Aorta (tissue), 5 donors: Measurements from ENCODE around the gene ZNF775. TPM values are rescaled to one million over a fixed set of nuclear protein-coding genes. Genes with fewer than 3 reads are reported as not detected.
"Not testable (repeated sequence)": the region's sequence is repeated elsewhere in the genome, so short reads cannot be mapped to it uniquely, and the experiment has no call there.

Source experiments
- ATAC-seq: fragments of 200-7000 bp; cut with Tn5 transposase; one replicate; pipeline ENCODE4 v1.9.1; 2022; ENCODE audit warnings: moderate library complexity; ENCODE audit not compliant: low FRiP score
- DNase-seq, 2 donors: peaks; one replicate each; pipeline ENCODE4 v3.0.0-alpha.2; 2020
- H3K27ac ChIP-seq, 2 donors: one replicate each; pipeline ENCODE4 v1.5.1; 2013; ENCODE audit warnings: low read length in 2 of 2, mild to moderate bottlenecking in 2 of 2, moderate library complexity in 2 of 2, control low read depth in 1 of 2, inconsistent platforms in 1 of 2, low read depth in 1 of 2
- H3K27me3 ChIP-seq, 2 donors: one replicate each; pipeline ENCODE4 v1.6.1; 2013; ENCODE audit warnings: control low read depth in 1 of 2, low read length in 1 of 2, mild to moderate bottlenecking in 1 of 2, moderate library complexity in 1 of 2; ENCODE audit not compliant: insufficient read depth in 2 of 2, control insufficient read depth in 1 of 2
- H3K36me3 ChIP-seq, 2 donors: one replicate each; pipeline ENCODE4 v1.6.1; 2013; ENCODE audit warnings: control low read depth in 1 of 2, low read length in 1 of 2, mild to moderate bottlenecking in 1 of 2; ENCODE audit not compliant: insufficient read depth in 2 of 2, control insufficient read depth in 1 of 2
- H3K4me1 ChIP-seq, 2 donors: one replicate each; pipeline ENCODE4 v1.6.1; 2013; ENCODE audit warnings: low read length in 2 of 2, control low read depth in 1 of 2, mild to moderate bottlenecking in 1 of 2, moderate library complexity in 1 of 2; ENCODE audit not compliant: insufficient read depth in 2 of 2, control insufficient read depth in 1 of 2
- H3K4me3 ChIP-seq, 2 donors: one replicate each; pipeline ENCODE4 v1.5.1; 2013; ENCODE audit warnings: low read length in 2 of 2, control low read depth in 1 of 2, mild to moderate bottlenecking in 1 of 2
- H3K9me3 ChIP-seq: one replicate; pipeline ENCODE4 v1.6.1; 2013; ENCODE audit warnings: mild to moderate bottlenecking, low read length; ENCODE audit not compliant: control insufficient read depth
- WGBS, 2 donors: extraction: QIAGEN DNeasy Blood & Tissue Kit; methylation state at CpG; one replicate each; pipeline ENCODE4 v1.1.7; 2013; 5-methylcytosine and 5-hydroxymethylcytosine counted together
- intact Hi-C, 2 donors: fragments of 100-400 bp; cut with DNase I; formaldehyde crosslinking; loops; one replicate each; pipeline versions ENCODE4 v1.14.2 to v1.15.0; 2022
- polyA plus RNA-seq, 2 donors: library from polyadenylated mRNA; stranded (reverse); fragments of 200-250 nt; gene quantifications; one replicate each; pipeline ENCODE4 v1.2.3, GENCODE V29; 2013
- total RNA-seq, 2 donors: library from RNA; stranded (reverse); fragmentation: NEBNext Ultra II Directional; extraction: Animal tissue kit (Norgen Biotek cat#: 25700); gene quantifications; one replicate each; pipeline ENCODE4 v1.2.1, GENCODE V29; 2021
- donor health status: healthy with polysubstance abuse.
- donor health status: Bipolar disorder and iron deficiency.
- donor health status: DM: no; HTN: no; CAD: no.
- donor health status: DM: no; HTN: no; CAD: no.
- donor health status: DM: yes; HTN: yes; CAD: no.

The ZNF775 gene
- total and polyA plus RNA-seq, 4 donors = 1.9 to 6.4 (median 3.3) TPM

- Histone ChIP-seq H3K4me1 (no peaks in the 10 kb centered on the region), H3K4me3 (no peak overlapping the region), H3K27ac (no peak overlapping the region), H3K36me3 (no peaks in the 10 kb centered on the region), H3K9me3 (no peaks in the 10 kb centered on the region), H3K27me3 (no peaks in the 10 kb centered on the region)
- intact Hi-C loops = loop anchor here in 1 of 2 donors (10.0 kb wide), 1 partner anchor 97 kb away; no protein-coding TSS in a partner anchor
- DNase-seq (no peak), ATAC-seq (no peak)
- 90 to 92% methylated on average over 19 to 20 of the region's 20 CpGs for WGBS, 2 donors
Observed at GRCh38 chr7:150382123-150382843, 3.2 kb downstream of the ZNF775 start.

- intact Hi-C loops = loop anchor here in 1 of 2 donors (10.0 kb wide), 1 partner anchor 98 kb away; no protein-coding TSS in a partner anchor
- Histone ChIP-seq H3K4me3 (no peak overlapping the region), H3K27me3 (no peaks in the 10 kb centered on the region), H3K4me1 (no peaks in the 10 kb centered on the region), H3K27ac (no peak overlapping the region), H3K9me3 (no peaks in the 10 kb centered on the region), H3K36me3 (no peaks in the 10 kb centered on the region)
- ATAC-seq (no peak), DNase-seq (no peak)
- 72% methylated on average over 4 of the region's 4 CpGs for WGBS, 2 donors
Observed at GRCh38 chr7:150382844-150383225, 3.7 kb downstream of the ZNF775 start.

GRCh38 chr7:150383710-150384397 lies 4.7 kb downstream of the ZNF775 start:
- intact Hi-C loops = loop anchor here in 1 of 2 donors (10.0 kb wide), 1 partner anchor 99 kb away; no protein-coding TSS in a partner anchor
- Histone ChIP-seq H3K27ac (no peak overlapping the region), H3K9me3 (no peaks in the 10 kb centered on the region), H3K36me3 (no peaks in the 10 kb centered on the region), H3K27me3 (no peaks in the 10 kb centered on the region), H3K4me3 (no peak overlapping the region), H3K4me1 (no peaks in the 10 kb centered on the region)
- DNase-seq (peak in 1 of 2 donors; percentile 73), ATAC-seq (no peak)
- 84 to 85% methylated on average over 21 to 22 of the region's 22 CpGs for WGBS, 2 donors

GRCh38 chr7:150384406-150385301 lies 5.5 kb downstream of the ZNF775 start:
- Histone ChIP-seq H3K4me1 (no peaks in the 10 kb centered on the region), H3K27me3 (no peaks in the 10 kb centered on the region), H3K4me3 (no peak overlapping the region), H3K9me3 (no peaks in the 10 kb centered on the region), H3K36me3 (no peaks in the 10 kb centered on the region), H3K27ac (no peak overlapping the region)
- 85 to 88% methylated on average over 15 of the region's 15 CpGs for WGBS, 2 donors
- peak in 1 of 2 donors; percentile 38 for DNase-seq
- ATAC-seq = no peak
- intact Hi-C loops = loop anchor here in 1 of 2 donors (10.0 kb wide), 1 partner anchor 100 kb away; no protein-coding TSS in a partner anchor

GRCh38 chr7:150385302-150385723 lies 6.2 kb downstream of the ZNF775 start:
- Histone ChIP-seq H3K27ac (no peak overlapping the region), H3K4me3 (no peak overlapping the region), H3K9me3 (no peaks in the 10 kb centered on the region), H3K4me1 (no peaks in the 10 kb centered on the region), H3K36me3 (no peaks in the 10 kb centered on the region), H3K27me3 (no peaks in the 10 kb centered on the region)
- DNase-seq = peak in 1 of 2 donors; percentile 12
- intact Hi-C loops = loop anchor here in 1 of 2 donors (10.0 kb wide), 1 partner anchor 101 kb away; no protein-coding TSS in a partner anchor
- no peak for ATAC-seq
- WGBS, 2 donors = 86 to 91% methylated on average over 14 of the region's 14 CpGs

- 58 to 65% methylated on average over 6 of the region's 6 CpGs for WGBS, 2 donors
- H3K4me1 ChIP-seq = not testable (repeated sequence)
Observed at GRCh38 chr7:150385884-150386283, 6.8 kb downstream of the ZNF775 start.

GRCh38 chr7:150388306-150388705 lies 9.2 kb downstream of the ZNF775 start:
- H3K36me3 ChIP-seq = no peaks in the 10 kb centered on the region
- DNase-seq (peak in 1 of 2 donors; percentile 21), ATAC-seq (no peak)
- H3K9me3 ChIP-seq = no peaks in the 10 kb centered on the region
- intact Hi-C loops = loop anchor here in 1 of 2 donors (10.0 kb wide), 1 partner anchor 104 kb away; no protein-coding TSS in a partner anchor
- no peak overlapping the region for H3K27ac ChIP-seq
- no peaks in the 10 kb centered on the region for H3K4me1 ChIP-seq
- no peak overlapping the region for H3K4me3 ChIP-seq
- no peaks in the 10 kb centered on the region for H3K27me3 ChIP-seq
- WGBS, 2 donors = 80 to 85% methylated on average over 7 of the region's 7 CpGs

More at GRCh38 chr7:150385884-150386283, 6.8 kb downstream of the ZNF775 start:
- H3K27me3 ChIP-seq, H3K36me3 ChIP-seq, ATAC-seq, DNase-seq, H3K27ac ChIP-seq, H3K4me3 ChIP-seq, H3K9me3 ChIP-seq: not testable (repeated sequence)
- intact Hi-C loops = loop anchor here in 1 of 2 donors (10.0 kb wide), 1 partner anchor 101 kb away; no protein-coding TSS in a partner anchor
